ENCODE measurements around the gene PLTP.

Gene PLTP

DNA sequence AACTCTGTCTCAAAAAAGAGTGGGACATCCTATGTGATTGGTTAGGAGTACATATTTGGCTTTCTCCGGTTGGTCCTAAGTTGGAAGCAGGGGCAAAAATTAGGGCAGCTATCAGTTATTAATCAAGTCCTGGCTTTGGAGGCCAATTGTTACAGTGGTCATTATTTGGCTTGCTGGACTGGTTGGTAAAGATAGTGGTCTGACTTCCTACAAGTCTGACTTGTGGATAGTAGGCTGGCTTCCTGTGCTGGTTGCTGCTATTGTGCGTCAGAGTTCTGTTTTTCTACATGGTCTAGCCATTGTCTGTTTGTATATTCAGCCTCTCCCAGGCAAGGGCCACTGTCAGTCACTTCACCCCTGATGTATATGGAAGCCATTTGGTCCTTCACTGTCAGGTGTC lies 61.7 kb downstream of the PLTP start:
- Histone ChIP-seq H3K9ac (ENCODE audit: low read depth, low read length, poor library complexity) (no peak overlapping the region), H3K36me3 (replicated peaks in 1 of 2; ENCODE audit: control insufficient read depth in 2 of 2, insufficient read depth in 2 of 2, low read length in 2 of 2) (peaks cover 5 to 43% of the 10 kb centered on the region in 2 donors), H3K27me3 (ENCODE audit: control insufficient read depth in 3 of 3, insufficient read depth in 3 of 3, low read depth in 1 of 3, low read length in 3 of 3) (no peaks in the 10 kb centered on the region), H3K4me3 (ENCODE audit: low read length in 2 of 2) (no peak overlapping the region), H3K79me1 (ENCODE audit: low read depth, low read length) (no peaks in the 10 kb centered on the region), H2BK12ac (ENCODE audit: low read length) (no peak overlapping the region), H2AFZ (ENCODE audit: low read length) (no peak overlapping the region), H4K91ac (ENCODE audit: low read depth, low read length, poor library complexity) (no peak overlapping the region), H2BK5ac (ENCODE audit: low read length) (no peak overlapping the region), H2AK5ac (ENCODE audit: low read depth, low read length) (no peak overlapping the region), H3K9me3 (replicated peaks in 1 of 2; ENCODE audit: control insufficient read depth in 2 of 2, insufficient read depth in 1 of 2, low read depth in 1 of 2, low read length in 2 of 2) (no peaks in the 10 kb centered on the region), H3K23ac (ENCODE audit: low read depth, low read length, poor library complexity) (no peak overlapping the region), H3K4ac (ENCODE audit: low read length) (no peak overlapping the region), H3K4me2 (ENCODE audit: insufficient read depth, low read length, poor library complexity, severe bottlenecking) (no peak overlapping the region), H3K14ac (ENCODE audit: low read length) (no peak overlapping the region), H3K18ac (ENCODE audit: low read length) (no peak overlapping the region), H2BK120ac (ENCODE audit: low read depth, low read length) (no peak overlapping the region), H3K4me1 (ENCODE audit: control insufficient read depth in 2 of 2, insufficient read depth in 1 of 2, low read depth in 1 of 2, low read length in 2 of 2) (no peaks in the 10 kb centered on the region), H4K8ac (ENCODE audit: low read depth, low read length) (no peak overlapping the region), H2BK15ac (ENCODE audit: low read length) (no peak overlapping the region), H3K27ac (replicated peaks; ENCODE audit: low read length) (no peak overlapping the region)
- WGBS, 2 donors (ENCODE audit: extremely low coverage in 2 of 2, insufficient read length in 2 of 2, insufficient replicate concordance in 1 of 2), result no CpG with 5 or more reads among the region's 2 CpGs
- no peak for DNase-seq (ENCODE audit: low spot score)

DNA sequence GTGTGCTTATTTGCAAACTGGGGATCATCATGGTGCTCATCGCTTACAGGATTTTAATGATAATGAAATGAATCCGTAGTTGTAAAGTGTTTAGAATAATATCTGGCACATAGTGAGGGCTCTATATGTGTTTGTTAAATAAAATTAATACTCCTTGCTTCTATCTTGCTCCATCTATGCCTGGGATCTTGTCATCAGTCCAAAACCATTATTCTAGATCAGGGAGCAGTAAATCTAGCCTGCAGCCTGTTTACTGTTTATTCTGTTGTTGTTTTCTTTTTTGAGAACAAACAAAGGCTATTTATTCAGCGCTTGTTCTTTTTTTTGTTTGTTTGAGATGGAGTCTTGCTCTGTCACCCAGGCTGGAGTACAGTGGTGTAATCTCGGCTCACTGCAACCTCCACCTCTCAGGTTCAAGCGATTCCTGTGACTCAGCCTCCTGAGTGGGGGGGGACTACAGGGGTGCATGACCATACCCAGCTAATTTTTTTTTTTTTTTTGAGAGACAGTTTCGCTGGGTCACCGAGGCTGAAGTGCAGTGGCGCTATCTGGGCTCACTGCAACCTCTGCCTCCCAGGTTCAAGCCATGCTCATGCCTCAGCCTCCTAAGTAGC lies 62.9 kb downstream of the PLTP start:
- H3K14ac ChIP-seq (ENCODE audit: low read length), result no peak overlapping the region

More for the DNA sequence above, 62.9 kb downstream of the PLTP start:
- Histone ChIP-seq H3K4ac (ENCODE audit: low read length) (no peak overlapping the region), H2AK5ac (ENCODE audit: low read depth, low read length) (no peak overlapping the region), H2BK120ac (ENCODE audit: low read depth, low read length) (no peak overlapping the region), H2BK5ac (ENCODE audit: low read length) (no peak overlapping the region), H3K18ac (ENCODE audit: low read length) (no peak overlapping the region), H3K36me3 (replicated peaks in 1 of 2; ENCODE audit: control insufficient read depth in 2 of 2, insufficient read depth in 2 of 2, low read length in 2 of 2) (peaks cover 5 to 49% of the 10 kb centered on the region in 2 donors), H4K8ac (ENCODE audit: low read depth, low read length) (no peak overlapping the region), H2AFZ (ENCODE audit: low read length) (no peak overlapping the region), H3K4me3 (ENCODE audit: low read length in 2 of 2) (no peak overlapping the region), H3K27me3 (ENCODE audit: control insufficient read depth in 3 of 3, insufficient read depth in 3 of 3, low read depth in 1 of 3, low read length in 3 of 3) (no peaks in the 10 kb centered on the region), H4K91ac (ENCODE audit: low read depth, low read length, poor library complexity) (no peak overlapping the region), H3K23ac (ENCODE audit: low read depth, low read length, poor library complexity) (no peak overlapping the region), H2BK12ac (ENCODE audit: low read length) (no peak overlapping the region), H3K9ac (ENCODE audit: low read depth, low read length, poor library complexity) (no peak overlapping the region), H3K9me3 (replicated peaks in 1 of 2; ENCODE audit: control insufficient read depth in 2 of 2, insufficient read depth in 1 of 2, low read depth in 1 of 2, low read length in 2 of 2) (no peaks in the 10 kb centered on the region), H3K79me1 (ENCODE audit: low read depth, low read length) (no peaks in the 10 kb centered on the region), H3K4me2 (ENCODE audit: insufficient read depth, low read length, poor library complexity, severe bottlenecking) (no peak overlapping the region), H3K4me1 (ENCODE audit: control insufficient read depth in 2 of 2, insufficient read depth in 1 of 2, low read depth in 1 of 2, low read length in 2 of 2) (no peaks in the 10 kb centered on the region), H2BK15ac (ENCODE audit: low read length) (no peak overlapping the region), H3K27ac (replicated peaks; ENCODE audit: low read length) (no peak overlapping the region)
- no CpG with 5 or more reads among the region's 8 CpGs for WGBS, 2 donors (ENCODE audit: extremely low coverage in 2 of 2, insufficient read length in 2 of 2, insufficient replicate concordance in 1 of 2)
- no peak for DNase-seq (ENCODE audit: low spot score)
